A549 (cell line): ENCODE data around the gene SLC17A3.

ENCODE experiments used
- CTCF ChIP-seq: fragments of >200 bp; sonication (Bioruptor Twin); formaldehyde crosslinking; IDR thresholded peaks from 3 replicates; pipeline ENCODE4 v1.5.1; 2016
- HEYL ChIP-seq: fragments of 250-450 bp; sonication (Bioruptor Pico); IDR thresholded peaks from 2 replicates; pipeline ENCODE4 v1.8.0; 2021; ENCODE audit warnings: mild to moderate bottlenecking, moderate library complexity
- HOXA7 ChIP-seq: fragments of 250-450 bp; sonication (Bioruptor Pico); IDR thresholded peaks from 2 replicates; pipeline ENCODE4 v1.5.0; 2020; ENCODE audit warnings: mild to moderate bottlenecking, moderate library complexity
- JUN ChIP-seq, 2 experiments: fragments of >200 bp; sonication (Bioruptor Twin); formaldehyde crosslinking; IDR thresholded peaks; 2 replicates in 1 of 2; 3 replicates in 1 of 2; pipeline ENCODE4 v1.6.1; 2016 to 2017
- MAFK ChIP-seq: fragments of 450-650 bp; IDR thresholded peaks from 2 replicates; pipeline ENCODE4 v1.6.1; 2014; ENCODE audit not compliant: partially characterized antibody
- MAZ ChIP-seq: fragments of 150-350 bp; IDR thresholded peaks from 2 replicates; pipeline ENCODE4 v1.6.1; 2014; ENCODE audit warnings: antibody characterized with exemption, low read depth, low read length, borderline replicate concordance
- PBX3 ChIP-seq: IDR thresholded peaks from 2 replicates; pipeline ENCODE4 v1.6.1; 2012
- POLR2A ChIP-seq: IDR thresholded peaks from 2 replicates; pipeline ENCODE4 v1.6.1; 2012; ENCODE audit warnings: mild to moderate bottlenecking, low read length

DNA sequence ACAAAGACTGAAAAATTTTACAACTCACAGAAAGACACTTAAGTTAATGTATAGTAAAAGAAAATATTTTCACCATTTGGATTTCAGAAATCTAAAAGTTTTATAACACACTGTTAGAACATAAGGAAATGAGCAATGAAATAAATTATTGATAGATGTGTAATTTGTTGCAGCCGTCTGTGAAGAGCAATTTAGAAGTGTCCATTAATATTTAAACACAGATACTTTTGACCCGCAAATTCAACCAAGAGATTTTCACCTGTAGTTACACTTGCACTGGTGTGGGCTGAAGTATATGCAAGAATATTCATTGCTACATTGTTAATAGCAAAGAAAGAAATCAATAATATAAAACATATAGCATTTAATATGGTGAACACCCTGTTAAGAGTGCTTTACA lies 14.6 kb upstream of the SLC17A3 start:
- TF ChIP-seq HEYL (CRISPR knock-in tag): no peak
- no peak for TF ChIP-seq PBX3
- TF ChIP-seq CTCF: no peak
- no peak for TF ChIP-seq POLR2A
- no peak for TF ChIP-seq MAZ
- no peak for TF ChIP-seq JUN (IDR thresholded peaks at IDR 0.05)
- TF ChIP-seq HOXA7 (CRISPR knock-in tag): no peak
- TF ChIP-seq MAFK: no peak
